Omental fat pad (tissue), 4 donors: ENCODE results near the gene ENPP6. TPM values are rescaled to one million over a fixed set of nuclear protein-coding genes. Genes with fewer than 3 reads are reported as not detected.
"Not testable (repeated sequence)": the region's sequence is repeated elsewhere in the genome, so short reads cannot be mapped to it uniquely, and the experiment has no call there.

Experiments
- ATAC-seq: fragments of 150-250 bp; one replicate; pipeline ENCODE4 v1.9.1; 2016; ENCODE audit warnings: mild to moderate bottlenecking, moderate library complexity; ENCODE audit not compliant: low FRiP score
- DNase-seq: peaks from one replicate; pipeline ENCODE4 v3.0.0-alpha.2; 2019; ENCODE audit warnings: low spot score
- total RNA-seq, 4 donors: library from RNA; depleted of rRNA; stranded (reverse); fragments of >200 nt; gene quantifications; one replicate each; pipeline ENCODE4 v1.1.0, GENCODE V29; 2016
- TF ChIP-seq, protein P1 (sequence below), 3 donors: fragments of 450-650 bp; IDR thresholded peaks; one replicate each; pipeline ENCODE4 v1.5.1; 2016 to 2017; ENCODE audit warnings: antibody characterized with exemption in 3 of 3, mild to moderate bottlenecking in 3 of 3, moderate library complexity in 2 of 3

The ENPP6 gene
- total RNA-seq, 4 donors from 2014 or later = 0.19 to 0.63 TPM; not detected in 2

DNA sequence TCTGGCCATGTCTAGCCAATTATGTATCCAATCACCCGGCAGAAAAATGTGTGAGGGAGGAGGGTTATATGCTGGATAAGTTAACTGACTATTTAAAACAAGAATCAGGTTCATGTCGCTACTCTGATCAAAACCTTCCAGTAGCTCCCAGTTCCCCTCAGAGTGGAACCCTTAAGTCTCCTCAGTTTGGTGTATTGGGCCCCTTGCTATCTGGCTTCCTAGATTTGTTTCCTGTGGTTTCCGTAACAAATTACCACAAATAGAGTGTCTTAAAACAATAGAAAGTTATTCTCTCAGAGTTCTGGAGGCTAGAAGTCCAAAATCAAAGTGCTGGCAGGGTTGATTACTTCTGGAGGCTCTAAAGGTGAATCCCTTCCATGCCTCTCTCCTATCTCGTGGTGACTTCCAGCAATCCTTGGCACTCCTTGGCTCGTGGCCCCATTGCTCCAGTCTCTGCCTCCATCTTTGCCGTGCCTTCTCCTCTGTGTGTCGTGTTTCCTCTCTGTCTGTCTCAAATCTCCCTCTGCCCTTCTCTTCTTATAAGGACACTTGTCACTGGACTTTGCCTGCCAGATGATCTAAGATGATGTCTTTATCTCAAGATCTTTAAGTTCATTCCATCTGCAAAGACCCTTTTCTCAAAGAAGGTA lies 10.5 kb upstream of the ENPP6 start:
- DNase-seq (no peak), ATAC-seq (no peak)
- TF ChIP-seq, protein P1, sequence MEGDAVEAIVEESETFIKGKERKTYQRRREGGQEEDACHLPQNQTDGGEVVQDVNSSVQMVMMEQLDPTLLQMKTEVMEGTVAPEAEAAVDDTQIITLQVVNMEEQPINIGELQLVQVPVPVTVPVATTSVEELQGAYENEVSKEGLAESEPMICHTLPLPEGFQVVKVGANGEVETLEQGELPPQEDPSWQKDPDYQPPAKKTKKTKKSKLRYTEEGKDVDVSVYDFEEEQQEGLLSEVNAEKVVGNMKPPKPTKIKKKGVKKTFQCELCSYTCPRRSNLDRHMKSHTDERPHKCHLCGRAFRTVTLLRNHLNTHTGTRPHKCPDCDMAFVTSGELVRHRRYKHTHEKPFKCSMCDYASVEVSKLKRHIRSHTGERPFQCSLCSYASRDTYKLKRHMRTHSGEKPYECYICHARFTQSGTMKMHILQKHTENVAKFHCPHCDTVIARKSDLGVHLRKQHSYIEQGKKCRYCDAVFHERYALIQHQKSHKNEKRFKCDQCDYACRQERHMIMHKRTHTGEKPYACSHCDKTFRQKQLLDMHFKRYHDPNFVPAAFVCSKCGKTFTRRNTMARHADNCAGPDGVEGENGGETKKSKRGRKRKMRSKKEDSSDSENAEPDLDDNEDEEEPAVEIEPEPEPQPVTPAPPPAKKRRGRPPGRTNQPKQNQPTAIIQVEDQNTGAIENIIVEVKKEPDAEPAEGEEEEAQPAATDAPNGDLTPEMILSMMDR (IDR thresholded peaks at IDR 0.05) = no peak

DNA sequence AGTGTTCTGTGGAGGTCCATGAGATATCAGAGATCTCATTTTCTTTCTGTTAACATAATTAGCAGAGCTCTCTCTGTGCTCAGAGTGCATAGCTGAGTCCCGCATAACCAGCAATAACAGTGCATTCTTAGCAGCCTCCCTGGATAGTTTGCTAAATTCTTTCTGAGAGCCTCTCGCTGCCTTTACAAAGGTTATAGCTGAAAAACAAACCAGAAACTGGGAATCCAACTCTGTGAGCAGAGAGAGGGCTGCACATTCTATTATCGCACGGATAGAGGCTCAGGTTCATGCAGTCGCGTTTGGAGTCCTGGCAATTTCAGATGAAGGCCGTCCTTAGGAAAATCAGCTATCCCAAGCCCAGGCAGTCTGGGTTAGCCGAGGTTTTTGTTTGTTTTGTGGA lies 1.2 kb downstream of the ENPP6 start:
- DNase-seq = no peak
- TF ChIP-seq, protein P1 (IDR thresholded peaks at IDR 0.05) = no peak
- ATAC-seq = no peak

DNA sequence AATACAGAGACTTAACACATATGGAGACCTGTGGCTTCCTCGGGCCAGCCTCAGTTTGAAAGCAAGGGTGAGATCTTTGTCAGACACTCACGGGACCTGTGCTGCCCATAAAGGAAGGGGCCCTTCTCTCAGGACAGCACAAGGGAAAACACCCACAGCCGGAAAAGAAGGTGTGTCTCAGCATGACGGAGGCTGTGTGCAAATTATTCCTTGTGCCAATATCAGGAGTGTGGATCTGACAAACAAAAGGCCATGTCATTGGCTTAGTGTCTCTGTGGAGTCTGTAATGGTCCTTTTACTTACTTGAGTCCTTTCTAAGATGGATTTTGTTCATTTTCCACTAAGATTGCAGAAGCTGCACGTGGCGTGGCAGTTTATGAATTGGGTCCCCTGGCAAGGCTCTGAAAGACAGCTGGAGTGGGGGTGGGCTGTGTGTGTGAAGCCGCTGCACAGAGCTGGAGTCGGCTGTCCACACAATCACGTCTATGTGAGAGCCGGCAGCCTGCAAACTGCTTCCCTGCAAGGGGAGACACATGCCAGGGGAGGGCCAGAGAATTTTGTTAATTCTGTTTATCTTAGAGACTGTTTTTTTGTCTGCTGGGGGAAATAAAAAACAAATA lies 1.9 kb downstream of the ENPP6 start:
- TF ChIP-seq, protein P1 (IDR thresholded peaks at IDR 0.05) = no peak
- ATAC-seq = no peak
- no peak for DNase-seq

DNA sequence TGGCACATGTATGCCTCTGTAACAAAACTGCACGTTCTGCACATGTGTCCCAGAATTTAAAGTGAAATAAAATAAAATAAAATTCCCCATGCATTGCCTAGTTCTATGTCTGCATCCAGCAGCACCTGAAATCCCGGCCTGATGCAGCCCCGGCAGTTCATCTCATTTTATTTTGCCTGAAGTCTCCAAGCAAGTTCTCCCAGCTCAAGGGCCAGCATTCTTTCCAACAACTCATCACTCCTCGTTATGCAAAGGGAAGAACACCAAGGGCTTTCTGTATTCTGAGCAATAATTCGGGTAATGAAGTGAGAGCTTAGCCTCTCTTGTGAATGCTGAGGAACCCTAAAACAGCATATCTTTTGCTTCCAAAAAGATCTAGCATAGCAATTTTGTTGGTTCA lies 2.7 kb downstream of the ENPP6 start:
- DNase-seq (no peak), ATAC-seq (no peak)
- TF ChIP-seq, protein P1 (IDR thresholded peaks at IDR 0.05) = no peak

DNA sequence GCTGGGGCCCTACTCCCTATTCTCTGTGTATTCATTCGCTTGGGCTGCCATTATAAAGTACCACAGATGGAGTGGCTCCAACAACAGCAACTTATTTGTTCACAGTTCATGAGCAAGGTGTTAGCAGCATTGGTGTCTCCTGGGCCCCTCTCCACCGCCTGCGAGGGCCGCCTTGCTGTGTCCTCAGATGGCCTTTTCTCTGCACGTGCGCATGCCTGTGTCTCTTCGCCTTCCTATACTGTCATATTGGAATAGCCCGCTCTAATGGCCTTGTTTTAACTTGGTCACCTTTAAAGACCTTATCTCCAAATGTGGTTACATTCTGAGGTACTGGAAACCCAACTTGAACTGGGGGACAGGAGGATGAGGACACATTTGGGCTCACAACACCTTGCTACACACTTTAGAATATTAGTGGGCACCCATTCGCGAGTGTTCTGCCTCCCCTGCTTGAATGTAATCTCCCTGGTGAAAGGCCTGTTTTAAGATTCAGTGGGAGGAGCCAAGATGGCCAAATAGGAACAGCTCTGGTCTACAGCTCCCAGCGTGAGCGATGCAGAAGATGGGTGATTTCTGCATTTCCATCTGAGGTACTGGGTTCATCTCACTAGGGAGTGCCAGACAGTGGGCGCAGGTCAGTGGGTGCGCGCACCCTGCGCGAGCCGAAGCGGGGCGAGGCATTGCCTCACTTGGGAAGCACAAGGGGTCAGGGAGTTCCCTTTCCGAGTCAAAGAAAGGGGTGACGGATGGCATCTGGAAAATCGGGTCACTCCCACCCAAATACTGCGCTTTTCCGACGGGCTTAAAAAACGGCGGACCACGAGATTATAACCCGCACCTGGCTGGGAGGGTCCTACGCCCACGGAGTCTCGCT lies 9.7 kb downstream of the ENPP6 start:
- DNase-seq, ATAC-seq: not testable (repeated sequence)

DNA sequence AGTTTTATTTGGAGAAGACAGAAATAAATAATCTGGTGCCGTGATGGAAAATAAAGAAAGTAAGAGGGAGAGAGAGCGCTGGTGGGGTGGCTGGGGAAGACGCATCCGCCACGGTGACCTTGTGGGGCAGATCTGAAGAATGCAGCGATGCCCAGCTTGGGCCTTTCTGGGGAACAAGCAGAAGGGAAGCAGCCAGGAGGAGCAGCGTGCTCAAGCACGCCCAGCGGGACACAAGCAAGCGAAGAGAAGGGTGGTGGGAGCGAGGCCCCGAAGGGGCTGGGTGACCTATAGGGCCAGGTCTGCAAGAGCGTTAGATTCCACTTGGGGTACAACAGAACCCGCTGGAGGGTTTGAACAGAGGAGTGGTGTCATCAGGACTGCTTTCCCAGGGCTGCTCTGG lies 12.4 kb downstream of the ENPP6 start:
- ATAC-seq (no peak), DNase-seq (no peak)
- TF ChIP-seq, protein P1 (IDR thresholded peaks at IDR 0.05) = no peak

DNA sequence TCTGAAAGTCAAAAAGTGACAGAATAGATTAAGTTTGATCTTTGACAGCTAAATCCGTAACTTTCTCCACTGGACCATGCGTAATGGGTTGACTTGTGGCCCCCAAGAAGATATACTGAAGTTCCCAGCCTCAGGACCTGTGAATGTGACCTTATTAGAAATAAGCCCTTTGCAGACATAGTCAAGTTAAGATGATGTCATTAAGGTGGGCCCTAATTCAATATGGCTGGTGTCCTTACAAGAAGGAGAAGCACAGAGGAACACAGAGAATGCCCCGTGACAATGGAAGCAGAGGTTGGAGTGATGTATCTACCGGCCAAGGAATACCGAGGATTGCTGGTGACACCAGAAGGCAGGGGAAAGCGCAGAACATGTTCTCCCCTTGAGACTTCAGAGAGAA lies 14.4 kb downstream of the ENPP6 start:
- TF ChIP-seq, protein P1 (IDR thresholded peaks at IDR 0.05) = no peak
- no peak for DNase-seq
- ATAC-seq = no peak
